ENCODE data around the gene CPLX3.

The CPLX3 gene

GRCh38 chr15:74815121-74815934, 11.1 kb upstream of the CPLX3 start:
- H3K4me1 ChIP-seq = peaks cover 18% of the 10 kb centered on the region

GRCh38 chr15:74815961-74816360, 10.5 kb upstream of the CPLX3 start:
- no peak overlapping the region for H3K27ac ChIP-seq
- no peak overlapping the region for H3K4me3 ChIP-seq
- no peaks in the 10 kb centered on the region for H4K20me1 ChIP-seq
- H3K27me3 ChIP-seq = no peaks in the 10 kb centered on the region
- no peak overlapping the region for H3K4me2 ChIP-seq
- no peak overlapping the region for H3K9ac ChIP-seq
- no peak for TF ChIP-seq Cebpa-rat (IDR thresholded peaks at IDR 0.05)
- H3K36me3 ChIP-seq = no peaks in the 10 kb centered on the region
- no peaks in the 10 kb centered on the region for H3K9me3 ChIP-seq
- H3K4me1 ChIP-seq = peaks cover 24% of the 10 kb centered on the region

More at GRCh38 chr15:74815121-74815934, 11.1 kb upstream of the CPLX3 start:
- Histone ChIP-seq H3K4me2 (no peak overlapping the region), H3K9me3 (no peaks in the 10 kb centered on the region), H3K36me3 (no peaks in the 10 kb centered on the region), H4K20me1 (no peaks in the 10 kb centered on the region), H3K27ac (no peak overlapping the region), H3K4me3 (no peak overlapping the region), H3K27me3 (no peaks in the 10 kb centered on the region), H3K9ac (no peak overlapping the region)
- TF ChIP-seq Cebpa-rat (IDR thresholded peaks at IDR 0.05) = no peak

- TF ChIP-seq Cebpa-rat (IDR thresholded peaks at IDR 0.05) = no peak
- H3K27ac ChIP-seq = no peak overlapping the region
Observed at GRCh38 chr15:74816624-74817369, 9.6 kb upstream of the CPLX3 start.

GRCh38 chr15:74817370-74817737, 9.1 kb upstream of the CPLX3 start:
- no peak overlapping the region for H3K27ac ChIP-seq

More at GRCh38 chr15:74816624-74817369, 9.6 kb upstream of the CPLX3 start:
- Histone ChIP-seq H3K36me3 (no peaks in the 10 kb centered on the region), H3K27me3 (no peaks in the 10 kb centered on the region), H3K4me1 (peaks cover 33% of the 10 kb centered on the region), H3K9me3 (no peaks in the 10 kb centered on the region), H3K4me3 (no peak overlapping the region), H3K9ac (no peak overlapping the region), H3K4me2 (no peak overlapping the region), H4K20me1 (no peaks in the 10 kb centered on the region)

GRCh38 chr15:74820056-74820455, 6.4 kb upstream of the CPLX3 start:
- H3K27ac ChIP-seq = no peak overlapping the region
- H3K4me1 ChIP-seq = peaks cover 37% of the 10 kb centered on the region
- H3K9ac ChIP-seq = no peak overlapping the region
- H3K9me3 ChIP-seq = no peaks in the 10 kb centered on the region
- no peak overlapping the region for H3K4me3 ChIP-seq
- no peaks in the 10 kb centered on the region for H3K27me3 ChIP-seq
- H3K4me2 ChIP-seq = peak overlapping the region; percentile 66
- no peak for TF ChIP-seq Cebpa-rat (IDR thresholded peaks at IDR 0.05)
- no peaks in the 10 kb centered on the region for H3K36me3 ChIP-seq
- H4K20me1 ChIP-seq = no peaks in the 10 kb centered on the region; the same call in 1 of the 2 replicates

More at GRCh38 chr15:74817370-74817737, 9.1 kb upstream of the CPLX3 start:
- no peaks in the 10 kb centered on the region for H3K36me3 ChIP-seq
- no peak overlapping the region for H3K9ac ChIP-seq
- no peaks in the 10 kb centered on the region for H3K9me3 ChIP-seq
- no peak for TF ChIP-seq Cebpa-rat (IDR thresholded peaks at IDR 0.05)
- no peaks in the 10 kb centered on the region for H3K27me3 ChIP-seq
- H3K4me2 ChIP-seq = no peak overlapping the region
- H3K4me1 ChIP-seq = peaks cover 37% of the 10 kb centered on the region
- H4K20me1 ChIP-seq = no peaks in the 10 kb centered on the region
- H3K4me3 ChIP-seq = no peak overlapping the region

GRCh38 chr15:74821091-74821789, 5.2 kb upstream of the CPLX3 start:
- TF ChIP-seq Cebpa-rat (IDR thresholded peaks at IDR 0.05) = peak; percentile 49; the same call in 1 of the 2 replicates
- Histone ChIP-seq H3K9me3 (no peaks in the 10 kb centered on the region), H3K4me3 (no peak overlapping the region), H4K20me1 (no peaks in the 10 kb centered on the region; the same call in 1 of the 2 replicates), H3K36me3 (no peaks in the 10 kb centered on the region), H3K27ac (peak overlapping the region; percentile 48), H3K4me2 (peak overlapping the region; percentile 66), H3K4me1 (peaks cover 37% of the 10 kb centered on the region), H3K27me3 (no peaks in the 10 kb centered on the region), H3K9ac (no peak overlapping the region)

- H3K9ac ChIP-seq = no peak overlapping the region
Observed at GRCh38 chr15:74821790-74822158, 4.7 kb upstream of the CPLX3 start.

GRCh38 chr15:74822233-74822632, 4.2 kb upstream of the CPLX3 start:
- Histone ChIP-seq H3K4me1 (peaks cover 37% of the 10 kb centered on the region), H3K4me2 (no peak overlapping the region), H4K20me1 (peaks cover 6% of the 10 kb centered on the region; the same call in 1 of the 2 replicates), H3K27ac (no peak overlapping the region), H3K36me3 (no peaks in the 10 kb centered on the region), H3K9ac (no peak overlapping the region), H3K9me3 (no peaks in the 10 kb centered on the region), H3K27me3 (0 out of 2 replicates have a peak, but pooled peaks cover 6% of the 10 kb centered on the region), H3K4me3 (no peak overlapping the region)
- no peak for TF ChIP-seq Cebpa-rat (IDR thresholded peaks at IDR 0.05)

More at GRCh38 chr15:74821790-74822158, 4.7 kb upstream of the CPLX3 start:
- peaks cover 1% of the 10 kb centered on the region; the same call in 1 of the 2 replicates for H4K20me1 ChIP-seq
- H3K27ac ChIP-seq = peak overlapping the region; percentile 41; the same call in 1 of the 2 replicates
- 0 out of 2 replicates have a peak, but pooled peaks cover 1% of the 10 kb centered on the region for H3K27me3 ChIP-seq
- H3K4me2 ChIP-seq = peak overlapping the region; percentile 66
- TF ChIP-seq Cebpa-rat (IDR thresholded peaks at IDR 0.05) = 0 out of 2 replicates have a peak, but pooled peaks have one; percentile 1
- no peaks in the 10 kb centered on the region for H3K9me3 ChIP-seq
- peaks cover 37% of the 10 kb centered on the region for H3K4me1 ChIP-seq
- no peak overlapping the region for H3K4me3 ChIP-seq
- H3K36me3 ChIP-seq = no peaks in the 10 kb centered on the region

- Histone ChIP-seq H3K9me3 (no peaks in the 10 kb centered on the region), H3K4me1 (peaks cover 35% of the 10 kb centered on the region), H3K9ac (no peak overlapping the region), H3K4me3 (no peak overlapping the region), H3K36me3 (no peaks in the 10 kb centered on the region), H4K20me1 (peaks cover 7% of the 10 kb centered on the region; the same call in 1 of the 2 replicates), H3K27me3 (0 out of 2 replicates have a peak, but pooled peaks cover 6% of the 10 kb centered on the region), H3K4me2 (no peak overlapping the region), H3K27ac (no peak overlapping the region)
- TF ChIP-seq Cebpa-rat (IDR thresholded peaks at IDR 0.05) = no peak
Observed at GRCh38 chr15:74823324-74823723, 3.1 kb upstream of the CPLX3 start.
